ENCODE data around the gene MYO6. TPM values are rescaled to one million over a fixed set of nuclear protein-coding genes. Genes with fewer than 3 reads are reported as not detected.
A peak's percentile ranks its signal among the peaks of the same experiment; 100 is the strongest.

MYO6 gene
- total RNA-seq, 1 donor from 2014 or later, result 105 TPM

DNA sequence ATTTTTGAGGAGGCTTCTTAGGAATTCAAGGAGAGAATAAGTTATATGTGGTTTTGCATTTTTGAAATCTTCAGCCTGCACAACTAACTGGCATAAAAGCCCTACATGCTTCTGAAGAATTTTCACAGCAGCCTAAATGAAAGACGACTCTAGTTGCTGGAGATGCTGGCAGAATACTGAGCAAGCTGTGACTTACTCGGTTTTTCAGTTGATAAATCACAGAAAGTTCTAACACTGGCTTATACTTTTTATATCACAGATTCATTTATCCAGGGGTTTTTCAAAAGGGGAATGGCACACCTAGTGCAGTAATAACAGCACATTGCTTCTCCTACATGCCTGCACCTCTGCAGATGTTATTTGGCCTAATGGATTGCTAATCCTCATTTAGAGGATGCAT lies 188.8 kb downstream of the MYO6 start:
- peaks cover 3% of the 10 kb centered on the region for H3K27me3 Mint-ChIP-seq
- DNase-seq (ENCODE audit: low spot score, unreplicated experiment), result no peak
- no peaks in the 10 kb centered on the region for H3K36me3 Mint-ChIP-seq (ENCODE audit: insufficient read depth)
- no peaks in the 10 kb centered on the region for H3K9me3 Mint-ChIP-seq (ENCODE audit: low read depth)
- H3K27ac Mint-ChIP-seq, result no peak overlapping the region
- TF ChIP-seq, protein P1, sequence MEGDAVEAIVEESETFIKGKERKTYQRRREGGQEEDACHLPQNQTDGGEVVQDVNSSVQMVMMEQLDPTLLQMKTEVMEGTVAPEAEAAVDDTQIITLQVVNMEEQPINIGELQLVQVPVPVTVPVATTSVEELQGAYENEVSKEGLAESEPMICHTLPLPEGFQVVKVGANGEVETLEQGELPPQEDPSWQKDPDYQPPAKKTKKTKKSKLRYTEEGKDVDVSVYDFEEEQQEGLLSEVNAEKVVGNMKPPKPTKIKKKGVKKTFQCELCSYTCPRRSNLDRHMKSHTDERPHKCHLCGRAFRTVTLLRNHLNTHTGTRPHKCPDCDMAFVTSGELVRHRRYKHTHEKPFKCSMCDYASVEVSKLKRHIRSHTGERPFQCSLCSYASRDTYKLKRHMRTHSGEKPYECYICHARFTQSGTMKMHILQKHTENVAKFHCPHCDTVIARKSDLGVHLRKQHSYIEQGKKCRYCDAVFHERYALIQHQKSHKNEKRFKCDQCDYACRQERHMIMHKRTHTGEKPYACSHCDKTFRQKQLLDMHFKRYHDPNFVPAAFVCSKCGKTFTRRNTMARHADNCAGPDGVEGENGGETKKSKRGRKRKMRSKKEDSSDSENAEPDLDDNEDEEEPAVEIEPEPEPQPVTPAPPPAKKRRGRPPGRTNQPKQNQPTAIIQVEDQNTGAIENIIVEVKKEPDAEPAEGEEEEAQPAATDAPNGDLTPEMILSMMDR (IDR thresholded peaks at IDR 0.05; ENCODE audit: unreplicated experiment), result no peak
- H3K4me3 Mint-ChIP-seq (ENCODE audit: low read depth), result no peak overlapping the region
- peaks cover 24% of the 10 kb centered on the region for H3K4me1 Mint-ChIP-seq (ENCODE audit: low read depth)

DNA sequence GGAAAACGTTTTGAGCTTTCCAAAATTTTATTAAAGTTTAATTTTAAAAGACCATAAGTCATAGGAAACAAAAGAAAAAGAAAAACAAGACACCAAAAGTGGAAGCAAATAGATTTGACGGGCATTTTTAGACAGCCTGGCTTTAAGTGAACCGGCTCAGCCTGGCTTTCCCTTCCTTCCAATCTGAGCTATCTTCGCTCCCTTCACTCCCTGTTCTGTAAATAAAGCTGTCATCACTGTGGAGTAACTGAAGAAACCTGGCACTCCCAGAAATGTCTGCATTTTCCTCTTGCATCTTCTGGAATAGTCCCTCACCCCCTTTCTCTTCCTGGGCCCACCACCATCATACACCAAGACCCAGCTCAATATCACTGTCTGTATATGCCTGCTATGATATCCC lies 191.5 kb downstream of the MYO6 start:
- peaks cover 18% of the 10 kb centered on the region for H3K4me1 Mint-ChIP-seq (ENCODE audit: low read depth)
- no peaks in the 10 kb centered on the region for H3K36me3 Mint-ChIP-seq (ENCODE audit: insufficient read depth)
- no peak for DNase-seq (ENCODE audit: low spot score, unreplicated experiment)
- TF ChIP-seq, protein P1 (IDR thresholded peaks at IDR 0.05; ENCODE audit: unreplicated experiment), result no peak
- no peak overlapping the region for H3K27ac Mint-ChIP-seq
- H3K9me3 Mint-ChIP-seq (ENCODE audit: low read depth), result no peaks in the 10 kb centered on the region
- no peak overlapping the region for H3K4me3 Mint-ChIP-seq (ENCODE audit: low read depth)
- H3K27me3 Mint-ChIP-seq, result peaks cover 9% of the 10 kb centered on the region

DNA sequence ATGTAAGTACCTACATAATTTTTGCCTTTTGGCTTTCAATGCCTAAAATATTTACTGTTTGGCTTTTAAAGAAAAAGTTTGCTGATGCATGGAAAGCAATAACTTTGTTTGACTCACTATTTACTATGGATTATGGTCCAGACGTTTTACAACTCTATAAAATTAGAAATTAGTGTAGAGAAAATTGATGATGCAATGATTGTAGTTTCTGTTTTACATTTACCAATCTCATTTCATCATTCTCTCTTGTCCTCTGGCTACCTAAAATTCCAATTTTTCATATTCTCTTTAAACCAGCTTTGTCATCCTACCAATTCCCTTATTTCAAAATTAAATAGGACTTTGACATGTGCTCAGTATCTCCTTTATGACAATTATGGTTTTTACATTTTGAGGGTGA lies 192.5 kb downstream of the MYO6 start:
- Mint-ChIP-seq H3K9me3 (ENCODE audit: low read depth) (no peaks in the 10 kb centered on the region), H3K36me3 (ENCODE audit: insufficient read depth) (no peaks in the 10 kb centered on the region), H3K27ac (no peak overlapping the region), H3K27me3 (peaks cover 9% of the 10 kb centered on the region), H3K4me3 (ENCODE audit: low read depth) (no peak overlapping the region), H3K4me1 (ENCODE audit: low read depth) (peaks cover 25% of the 10 kb centered on the region)
- TF ChIP-seq, protein P1 (IDR thresholded peaks at IDR 0.05; ENCODE audit: unreplicated experiment), result no peak
- DNase-seq (ENCODE audit: low spot score, unreplicated experiment), result no peak

DNA sequence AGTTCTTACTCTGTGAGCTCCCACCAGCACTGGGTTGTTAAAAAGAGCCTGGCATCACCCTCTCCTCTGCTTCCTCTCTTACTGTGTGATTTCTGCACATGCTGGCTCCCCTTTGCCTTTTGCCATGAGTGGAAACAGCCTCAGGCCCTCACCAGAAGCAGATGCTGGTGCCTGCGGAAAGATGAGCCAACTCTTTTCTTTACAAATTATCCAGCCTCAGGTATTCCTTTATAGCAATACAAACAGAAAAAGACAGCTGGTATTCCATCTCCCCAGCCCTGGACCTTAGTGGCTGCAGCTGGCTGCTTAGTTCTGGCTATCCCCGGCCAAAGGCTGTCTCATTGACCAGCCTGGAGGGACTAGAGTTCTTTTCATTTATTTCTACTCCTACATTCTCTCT lies 194.3 kb downstream of the MYO6 start:
- TF ChIP-seq, protein P1 (IDR thresholded peaks at IDR 0.05; ENCODE audit: unreplicated experiment), result no peak
- H3K36me3 Mint-ChIP-seq (ENCODE audit: insufficient read depth), result no peaks in the 10 kb centered on the region
- DNase-seq (ENCODE audit: low spot score, unreplicated experiment), result no peak
- no peak overlapping the region for H3K4me3 Mint-ChIP-seq (ENCODE audit: low read depth)
- peaks cover 39% of the 10 kb centered on the region for H3K4me1 Mint-ChIP-seq (ENCODE audit: low read depth)
- H3K9me3 Mint-ChIP-seq (ENCODE audit: low read depth), result no peaks in the 10 kb centered on the region
- H3K27ac Mint-ChIP-seq, result no peak overlapping the region
- H3K27me3 Mint-ChIP-seq, result peaks cover 9% of the 10 kb centered on the region

DNA sequence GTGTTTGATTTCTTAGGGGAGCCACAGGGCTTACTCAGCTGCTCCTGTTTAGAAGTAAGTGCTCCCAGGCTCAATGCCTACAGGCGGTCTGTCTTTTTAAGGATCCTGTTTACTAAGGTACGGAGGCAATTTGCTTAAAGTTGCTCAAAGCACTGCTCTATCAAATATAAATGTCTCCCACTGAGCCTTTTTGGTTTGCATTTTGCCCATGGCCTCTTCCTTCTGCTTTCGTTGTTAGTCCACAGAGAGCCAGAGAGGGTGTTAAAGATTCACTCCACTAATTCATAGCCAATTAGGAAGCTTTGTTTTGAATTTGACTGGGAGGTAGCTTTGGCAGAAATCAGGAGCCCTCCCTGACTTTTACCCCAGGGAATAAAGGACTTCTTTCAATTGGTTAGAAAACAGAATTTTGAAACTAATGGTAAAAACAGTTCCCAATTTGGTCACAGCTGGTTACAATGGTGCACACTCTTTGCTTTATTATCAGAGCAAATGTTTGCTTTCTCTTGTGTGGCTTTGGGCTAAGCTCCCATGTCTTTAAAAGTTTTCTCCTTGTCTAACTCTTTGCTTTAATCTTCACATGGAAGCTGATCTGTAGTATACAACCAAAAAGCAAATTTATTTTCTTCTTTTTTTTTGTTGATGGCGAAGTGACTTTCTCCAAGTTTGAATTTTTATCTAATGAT lies 197.2 kb downstream of the MYO6 start:
- Mint-ChIP-seq H3K27me3 (peaks cover 9% of the 10 kb centered on the region), H3K4me3 (ENCODE audit: low read depth) (peak overlapping the region; percentile 40), H3K36me3 (ENCODE audit: insufficient read depth) (no peaks in the 10 kb centered on the region), H3K9me3 (ENCODE audit: low read depth) (no peaks in the 10 kb centered on the region), H3K27ac (peak overlapping the region; percentile 83), H3K4me1 (ENCODE audit: low read depth) (peaks cover 30% of the 10 kb centered on the region)
- TF ChIP-seq, protein P1 (IDR thresholded peaks at IDR 0.05; ENCODE audit: unreplicated experiment), result no peak
- DNase-seq (ENCODE audit: low spot score, unreplicated experiment), result no peak
